Keratinocyte (primary cell): ENCODE measurements around the gene SCP2.

Experiments used
- EZH2 ChIP-seq: IDR thresholded peaks from one replicate; pipeline ENCODE4 v1.6.1; 2012; ENCODE audit warnings: inconsistent platforms, mild to moderate bottlenecking, low read length, moderate library complexity
- TF ChIP-seq, protein P1 (sequence below), 3 experiments: IDR thresholded peaks in 1 of 3; conservative IDR thresholded peaks in 1 of 3; optimal IDR thresholded peaks in 1 of 3; 2 replicates in 2 of 3; 3 replicates in 1 of 3; pipeline versions ENCODE3 to v1.5.1; 2011; ENCODE audit warnings: low read length in 3 of 3, mild to moderate bottlenecking in 3 of 3, moderate library complexity in 2 of 3, control low read depth in 1 of 3, inconsistent platforms in 1 of 3; ENCODE audit not compliant: insufficient read depth in 2 of 3; ENCODE audit errors: extremely low read depth in 1 of 3

GRCh38 chr1:53091841-53092645 is 165.0 kb downstream of the SCP2 start:
- TF ChIP-seq, protein P1, sequence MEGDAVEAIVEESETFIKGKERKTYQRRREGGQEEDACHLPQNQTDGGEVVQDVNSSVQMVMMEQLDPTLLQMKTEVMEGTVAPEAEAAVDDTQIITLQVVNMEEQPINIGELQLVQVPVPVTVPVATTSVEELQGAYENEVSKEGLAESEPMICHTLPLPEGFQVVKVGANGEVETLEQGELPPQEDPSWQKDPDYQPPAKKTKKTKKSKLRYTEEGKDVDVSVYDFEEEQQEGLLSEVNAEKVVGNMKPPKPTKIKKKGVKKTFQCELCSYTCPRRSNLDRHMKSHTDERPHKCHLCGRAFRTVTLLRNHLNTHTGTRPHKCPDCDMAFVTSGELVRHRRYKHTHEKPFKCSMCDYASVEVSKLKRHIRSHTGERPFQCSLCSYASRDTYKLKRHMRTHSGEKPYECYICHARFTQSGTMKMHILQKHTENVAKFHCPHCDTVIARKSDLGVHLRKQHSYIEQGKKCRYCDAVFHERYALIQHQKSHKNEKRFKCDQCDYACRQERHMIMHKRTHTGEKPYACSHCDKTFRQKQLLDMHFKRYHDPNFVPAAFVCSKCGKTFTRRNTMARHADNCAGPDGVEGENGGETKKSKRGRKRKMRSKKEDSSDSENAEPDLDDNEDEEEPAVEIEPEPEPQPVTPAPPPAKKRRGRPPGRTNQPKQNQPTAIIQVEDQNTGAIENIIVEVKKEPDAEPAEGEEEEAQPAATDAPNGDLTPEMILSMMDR (optimal IDR thresholded peaks at IDR 0.05 in 1 of 3, IDR thresholded peaks at IDR 0.05 in 1 of 3, conservative IDR thresholded peaks at IDR 0.05 in 1 of 3; ENCODE audit: extremely low read depth in 1 of 3, insufficient read depth in 2 of 3, low read length in 3 of 3) = no peak
- no peak for TF ChIP-seq EZH2
